GM13976 (cell line): ENCODE measurements around the gene VGLL4.
A peak's percentile ranks its signal among the peaks of the same experiment; 100 is the strongest.
"Not testable (repeated sequence)": the region's sequence is repeated elsewhere in the genome, so short reads cannot be mapped to it uniquely, and the experiment has no call there.

Experiments
- DNase-seq: peaks from one replicate; pipeline ENCODE4 v3.0.0; 2012; ENCODE audit warnings: low spot score
- CTCF ChIP-seq: IDR thresholded peaks from 2 replicates; pipeline ENCODE4 v1.5.1; 2012; ENCODE audit warnings: borderline replicate concordance, mild to moderate bottlenecking; ENCODE audit not compliant: insufficient read depth; ENCODE audit errors: extremely low read depth, missing control alignments, control extremely low read depth
- in situ Hi-C: fragments of 300-500 bp; cut with MboI; formaldehyde crosslinking; loops from one replicate; pipeline ENCODE4 v1.12.0; 2022; ENCODE audit warnings: low sequenced_read_pairs, mixed read lengths, inconsistent platforms; ENCODE audit not compliant: unreplicated experiment

Gene VGLL4

GRCh38 chr3:11643605-11644087 lies at the start of gene VGLL4:
Gene VGLL4 (minus strand): TSS chr3:11643915. CDS start chr3:11643518, 397 bp downstream.
- DNase-seq: peak; percentile 77
- in situ Hi-C loops: no loop called here
- TF ChIP-seq CTCF: no peak

- no peak for TF ChIP-seq CTCF
- in situ Hi-C loops: no loop called here
- DNase-seq: no peak
These were observed 48.8 kb upstream of the VGLL4 start for GRCh38 chr3:11692532-11692813.

GRCh38 chr3:11691767-11692531 lies 48.2 kb upstream of the VGLL4 start:
- no peak for TF ChIP-seq CTCF
- in situ Hi-C loops: no loop called here

GRCh38 chr3:11690863-11691766 lies 47.4 kb upstream of the VGLL4 start:
- no peak for TF ChIP-seq CTCF
- DNase-seq: no peak
- in situ Hi-C loops: no loop called here

More at GRCh38 chr3:11691767-11692531, 48.2 kb upstream of the VGLL4 start:
- no peak for DNase-seq

GRCh38 chr3:11689749-11690148 lies 46.0 kb upstream of the VGLL4 start:
- TF ChIP-seq CTCF: no peak
- DNase-seq: no peak
- in situ Hi-C loops: no loop called here

- DNase-seq, in situ Hi-C loops: not testable (repeated sequence)
These were observed 41.3 kb upstream of the VGLL4 start for GRCh38 chr3:11684980-11685379.

- TF ChIP-seq CTCF: no peak
- no peak for DNase-seq
- in situ Hi-C loops: no loop called here
These were observed 36.8 kb upstream of the VGLL4 start for GRCh38 chr3:11680509-11680908.
